GM12878 (cell line): ENCODE data around the gene MIER1. TPM values are rescaled to one million over a fixed set of nuclear protein-coding genes. Genes with fewer than 3 reads are reported as not detected.

ENCODE experiments used
- CBX3 ChIP-seq: fragments of 200-600 bp; sonication (generic); IDR thresholded peaks from 2 replicates; pipeline ENCODE4 v1.6.1; 2016; ENCODE audit warnings: low read depth, borderline replicate concordance
- CEBPZ ChIP-seq: fragments of 150-350 bp; IDR thresholded peaks from 2 replicates; pipeline ENCODE4 v1.6.1; 2016; ENCODE audit warnings: low read depth, low read length
- CREB1 ChIP-seq: IDR thresholded peaks from 2 replicates; pipeline ENCODE4 v1.6.1; 2012; ENCODE audit warnings: low read depth, mild to moderate bottlenecking, inconsistent platforms
- GATAD2B ChIP-seq: fragments of 450-650 bp; conservative IDR thresholded peaks from 2 replicates; pipeline ENCODE4 v1.6.1; 2017; ENCODE audit warnings: low read depth, mild to moderate bottlenecking, moderate library complexity
- HCFC1 ChIP-seq: fragments of 150-350 bp; IDR thresholded peaks from 2 replicates; pipeline ENCODE4 v1.6.1; 2014; ENCODE audit warnings: low read length
- HDGF ChIP-seq: fragments of 450-650 bp; IDR thresholded peaks from 2 replicates; pipeline ENCODE4 v1.6.1; 2016; ENCODE audit warnings: antibody characterized with exemption
- IKZF2 ChIP-seq, 2 experiments: fragments of 450-650 bp; IDR thresholded peaks; 2 replicates each; pipeline ENCODE4 v1.6.1; 2017; ENCODE audit warnings: mild to moderate bottlenecking in 2 of 2, moderate library complexity in 2 of 2
- IRF3 ChIP-seq: fragments of 450-650 bp; IDR thresholded peaks from 2 replicates; pipeline ENCODE4 v1.6.1; 2014; ENCODE audit warnings: mild to moderate bottlenecking
- IRF4 ChIP-seq: IDR thresholded peaks from 2 replicates; pipeline ENCODE4 v1.6.1; 2011; ENCODE audit warnings: low read depth, low read length
- KAT2A ChIP-seq: conservative IDR thresholded peaks from 2 replicates; pipeline ENCODE4 v1.6.1; 2011; ENCODE audit warnings: low read depth, low read length; ENCODE audit not compliant: control insufficient read depth
- LARP7 ChIP-seq: fragments of 450-650 bp; IDR thresholded peaks from 2 replicates; pipeline ENCODE4 v1.6.1; 2017; ENCODE audit warnings: mild to moderate bottlenecking
- RFX5 ChIP-seq: IDR thresholded peaks from 2 replicates; pipeline ENCODE4 v1.6.1; 2011; ENCODE audit warnings: low read depth, low read length, improper control_type of control experiment
- RUNX3 ChIP-seq: IDR thresholded peaks from 2 replicates; pipeline ENCODE4 v1.6.1; 2012; ENCODE audit warnings: low read length, inconsistent platforms
- SIX5 ChIP-seq: IDR thresholded peaks from 2 replicates; pipeline ENCODE4 v1.6.1; 2011; ENCODE audit warnings: mild to moderate bottlenecking, low read depth, low read length, moderate library complexity; ENCODE audit not compliant: severe bottlenecking
- SMARCA5 ChIP-seq: fragments of 450-650 bp; IDR thresholded peaks from 2 replicates; pipeline ENCODE4 v1.6.1; 2017; ENCODE audit warnings: mild to moderate bottlenecking
- SMC3 ChIP-seq: IDR thresholded peaks from 2 replicates; pipeline ENCODE4 v1.6.1; 2011; ENCODE audit warnings: low read length, improper control_type of control experiment, borderline replicate concordance
- TAF1 ChIP-seq: IDR thresholded peaks from 2 replicates; pipeline ENCODE4 v1.6.1; 2011; ENCODE audit warnings: mild to moderate bottlenecking, low read depth, low read length, borderline replicate concordance
- TCF3 ChIP-seq: IDR thresholded peaks from 2 replicates; pipeline ENCODE4 v1.6.1; 2012; ENCODE audit warnings: low read depth, mild to moderate bottlenecking, low read length, borderline replicate concordance; ENCODE audit not compliant: insufficient read depth
- WRNIP1 ChIP-seq: IDR thresholded peaks from 2 replicates; pipeline ENCODE4 v1.6.1; 2011; ENCODE audit warnings: low read depth, low read length, improper control_type of control experiment, borderline replicate concordance
- ZNF274 ChIP-seq: IDR thresholded peaks from one replicate; pipeline ENCODE4 v1.8.0; 2011; ENCODE audit not compliant: insufficient read length, insufficient read depth
- ZNF687 ChIP-seq: fragments of 450-650 bp; IDR thresholded peaks from 2 replicates; pipeline ENCODE4 v1.6.1; 2017; ENCODE audit warnings: mild to moderate bottlenecking, moderate library complexity
- ZSCAN29 ChIP-seq: fragments of 450-650 bp; IDR thresholded peaks from 2 replicates; pipeline ENCODE4 v1.6.1; 2017; ENCODE audit warnings: mild to moderate bottlenecking, moderate library complexity
- polyA plus RNA-seq, 11 experiments: library from polyadenylated mRNA; depleted of rRNA in 4 of 11; unstranded in 6 of 11; stranded (reverse) in 5 of 11; fragments of >200 nt; fragmentation: Nextera tagmentation in 4 of 11; fragmentation: Illumina TruSeq in 1 of 11; extraction: Ambion mirVana in 4 of 11; extraction: Trizol in 1 of 11; gene quantifications; 1 replicate in 1 of 11; 2 replicates in 10 of 11; pipeline versions ENCODE4 v1.2.1 to v1.2.3, GENCODE V29; 2011 to 2016; ENCODE audit warnings: inconsistent platforms in 2 of 11, missing spikeins in 2 of 11, low read depth in 1 of 11
- total RNA-seq, 4 experiments: library from RNA; depleted of rRNA in 3 of 4; stranded (reverse); fragments of >200 nt in 3 of 4; fragmentation: Illumina TruSeq in 1 of 4; extraction: Trizol in 1 of 4; gene quantifications; 2 replicates each; pipeline versions ENCODE4 v1.2.1 to v1.2.3, GENCODE V29; 2013 to 2021
- TF ChIP-seq, protein P1 (sequence below): fragments of 450-650 bp; IDR thresholded peaks from 2 replicates; pipeline ENCODE4 v1.6.1; 2016; ENCODE audit warnings: mild to moderate bottlenecking

The MIER1 gene
- total and polyA plus RNA-seq, 10 of the 15 experiments (the other 5 are each of a cell fraction or from before 2014, with no cell fraction given): 13.6 to 39.8 (median 25.7) TPM

GRCh38 chr1:66996018-66996682, 71.4 kb downstream of the MIER1 start (continued):
- TF ChIP-seq ZNF274 (no peak), TAF1 (no peak), HCFC1 (no peak), CEBPZ (no peak), IRF4 (0 out of 2 replicates have a peak, but pooled peaks have one; percentile 39), CBX3 (no peak), IRF3 (no peak), ZSCAN29 (no peak), IKZF2 (IDR thresholded peaks at IDR 0.05) (0 out of 4 replicates have a peak, but pooled peaks of 1 of the 2 experiments have one; percentile 17), SMC3 (peak; percentile 86), LARP7 (no peak), CREB1 (no peak), RUNX3 (0 out of 2 replicates have a peak, but pooled peaks have one; percentile 7), RFX5 (no peak), WRNIP1 (peak; percentile 43; the same call in 1 of the 2 replicates), SMARCA5 (peak; percentile 68), HDGF (peak; percentile 63; the same call in 1 of the 2 replicates), SIX5 (no peak), KAT2A (no peak), GATAD2B (no peak), ZNF687 (0 out of 2 replicates have a peak, but pooled peaks have one; percentile 19), TCF3 (0 out of 2 replicates have a peak, but pooled peaks have one; percentile 31)
- TF ChIP-seq, protein P1, sequence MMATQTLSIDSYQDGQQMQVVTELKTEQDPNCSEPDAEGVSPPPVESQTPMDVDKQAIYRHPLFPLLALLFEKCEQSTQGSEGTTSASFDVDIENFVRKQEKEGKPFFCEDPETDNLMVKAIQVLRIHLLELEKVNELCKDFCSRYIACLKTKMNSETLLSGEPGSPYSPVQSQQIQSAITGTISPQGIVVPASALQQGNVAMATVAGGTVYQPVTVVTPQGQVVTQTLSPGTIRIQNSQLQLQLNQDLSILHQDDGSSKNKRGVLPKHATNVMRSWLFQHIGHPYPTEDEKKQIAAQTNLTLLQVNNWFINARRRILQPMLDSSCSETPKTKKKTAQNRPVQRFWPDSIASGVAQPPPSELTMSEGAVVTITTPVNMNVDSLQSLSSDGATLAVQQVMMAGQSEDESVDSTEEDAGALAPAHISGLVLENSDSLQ: 0 out of 2 replicates have a peak, but pooled peaks have one; percentile 40
